NT2/D1 (cell line): ENCODE data around the gene CFL1.
A peak's percentile ranks its signal among the peaks of the same experiment; 100 is the strongest.

Experiments used
- DNase-seq: peaks from one replicate; pipeline ENCODE4 v3.0.0-alpha.2; 2011; ENCODE audit warnings: low read depth, low spot score
- H3K27me3 ChIP-seq: 2 replicates; pipeline ENCODE4 v1.6.0; 2011; ENCODE audit warnings: mild to moderate bottlenecking; ENCODE audit not compliant: insufficient read length, insufficient read depth
- H3K36me3 ChIP-seq: 2 replicates; pipeline ENCODE4 v1.6.1; 2011; ENCODE audit warnings: mild to moderate bottlenecking, low read length, mixed read lengths; ENCODE audit not compliant: insufficient read depth, insufficient read length
- H3K4me1 ChIP-seq: 2 replicates; pipeline ENCODE4 v1.5.1; 2011; ENCODE audit not compliant: insufficient read depth, insufficient read length
- H3K4me3 ChIP-seq: 2 replicates; pipeline ENCODE4 v1.5.1; 2011; ENCODE audit warnings: low read depth; ENCODE audit not compliant: insufficient read length
- H3K9ac ChIP-seq: 2 replicates; pipeline ENCODE4 v1.6.0; 2011; ENCODE audit warnings: low read depth; ENCODE audit not compliant: insufficient read length
- H3K9me3 ChIP-seq: 2 replicates; pipeline ENCODE4 v1.5.1; 2011; ENCODE audit warnings: mild to moderate bottlenecking, low read length; ENCODE audit not compliant: insufficient read depth
- SUZ12 ChIP-seq: IDR thresholded peaks from 2 replicates; pipeline ENCODE4 v1.6.1; 2011; ENCODE audit not compliant: insufficient read length, insufficient read depth; ENCODE audit errors: extremely low read depth
- YY1 ChIP-seq: IDR thresholded peaks from 2 replicates; pipeline ENCODE4 v1.6.1; 2011; ENCODE audit not compliant: insufficient read length, insufficient read depth
- ZNF274 ChIP-seq: IDR thresholded peaks from 2 replicates; pipeline ENCODE4 v1.6.1; 2011; ENCODE audit warnings: mild to moderate bottlenecking, low read depth, low read length

CFL1 gene

DNA sequence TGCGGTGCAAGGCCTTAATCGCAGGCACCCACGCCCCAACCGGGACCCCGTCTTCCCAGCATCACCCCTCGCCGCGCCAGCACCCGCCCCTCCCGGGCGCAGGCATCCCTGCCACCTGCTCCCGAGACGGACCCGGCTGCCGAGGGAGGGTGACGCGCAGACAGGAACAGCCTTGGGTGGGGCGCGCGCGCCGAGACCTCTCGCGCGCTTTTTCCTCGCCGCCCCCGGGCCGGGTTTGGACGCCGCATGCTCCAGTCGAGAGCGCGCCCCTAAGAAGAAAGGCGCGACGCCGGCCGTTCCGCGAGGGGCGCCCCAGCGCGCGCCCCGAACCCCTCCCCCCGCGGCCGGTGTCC is 504 bp downstream of the CFL1 start:
- H3K27me3 ChIP-seq = no peaks in the 10 kb centered on the region
- peaks cover 12% of the 10 kb centered on the region for H3K4me1 ChIP-seq
- no peak for TF ChIP-seq ZNF274
- TF ChIP-seq YY1 = no peak
- no peak for TF ChIP-seq SUZ12
- H3K4me3 ChIP-seq = peak overlapping the region; percentile 96
- peak overlapping the region; percentile 98 for H3K9ac ChIP-seq
- H3K9me3 ChIP-seq = no peaks in the 10 kb centered on the region; the same call in 1 of the 2 replicates
- peaks cover 64% of the 10 kb centered on the region for H3K36me3 ChIP-seq
- DNase-seq = no peak

- no peaks in the 10 kb centered on the region for H3K27me3 ChIP-seq
- peak overlapping the region; percentile 96 for H3K4me3 ChIP-seq
- H3K9me3 ChIP-seq = peaks cover 5% of the 10 kb centered on the region; the same call in 1 of the 2 replicates
- H3K36me3 ChIP-seq = peaks cover 64% of the 10 kb centered on the region
- peak overlapping the region; percentile 98 for H3K9ac ChIP-seq
- no peak for TF ChIP-seq YY1
- no peak for TF ChIP-seq ZNF274
- TF ChIP-seq SUZ12 = no peak
- no peak for DNase-seq
- peaks cover 7% of the 10 kb centered on the region for H3K4me1 ChIP-seq
Measured at GRCh38 chr11:65856689-65857499, 1.1 kb downstream of the CFL1 start.

DNA sequence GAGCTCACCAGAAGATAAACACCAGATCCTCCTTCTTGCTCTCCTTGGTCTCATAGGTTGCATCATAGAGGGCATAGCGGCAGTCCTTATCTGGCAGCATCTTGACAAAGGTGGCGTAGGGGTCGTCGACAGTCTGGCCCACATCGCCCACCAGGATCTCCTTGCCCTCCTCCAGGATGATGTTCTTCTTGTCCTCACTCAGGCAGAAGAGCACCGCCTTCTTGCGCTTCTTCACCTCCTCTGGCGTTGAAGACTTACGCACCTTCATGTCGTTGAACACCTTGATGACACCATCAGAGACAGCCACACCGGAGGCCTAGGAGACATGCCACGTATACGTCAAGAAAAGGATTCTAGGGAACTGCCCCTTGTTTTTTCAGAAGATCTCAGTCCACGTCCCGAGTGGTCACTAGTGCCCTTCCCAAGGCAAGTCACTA is 2.0 kb downstream of the CFL1 start:
- TF ChIP-seq ZNF274 (no peak), SUZ12 (no peak), YY1 (no peak)
- Histone ChIP-seq H3K27me3 (no peaks in the 10 kb centered on the region), H3K9me3 (peaks cover 15% of the 10 kb centered on the region; the same call in 1 of the 2 replicates), H3K9ac (peak overlapping the region; percentile 98), H3K36me3 (peaks cover 66% of the 10 kb centered on the region), H3K4me3 (peak overlapping the region; percentile 96), H3K4me1 (peaks cover 4% of the 10 kb centered on the region)
- no peak for DNase-seq

- TF ChIP-seq ZNF274 (no peak), SUZ12 (no peak), YY1 (no peak)
- H3K9me3 ChIP-seq = peaks cover 19% of the 10 kb centered on the region; the same call in 1 of the 2 replicates
- peaks cover 66% of the 10 kb centered on the region for H3K36me3 ChIP-seq
- peaks cover 4% of the 10 kb centered on the region for H3K4me1 ChIP-seq
- H3K9ac ChIP-seq = peak overlapping the region; percentile 38
- H3K4me3 ChIP-seq = no peak overlapping the region
- no peak for DNase-seq
- H3K27me3 ChIP-seq = no peaks in the 10 kb centered on the region
Measured at GRCh38 chr11:65854852-65855837, 2.8 kb downstream of the CFL1 start.

DNA sequence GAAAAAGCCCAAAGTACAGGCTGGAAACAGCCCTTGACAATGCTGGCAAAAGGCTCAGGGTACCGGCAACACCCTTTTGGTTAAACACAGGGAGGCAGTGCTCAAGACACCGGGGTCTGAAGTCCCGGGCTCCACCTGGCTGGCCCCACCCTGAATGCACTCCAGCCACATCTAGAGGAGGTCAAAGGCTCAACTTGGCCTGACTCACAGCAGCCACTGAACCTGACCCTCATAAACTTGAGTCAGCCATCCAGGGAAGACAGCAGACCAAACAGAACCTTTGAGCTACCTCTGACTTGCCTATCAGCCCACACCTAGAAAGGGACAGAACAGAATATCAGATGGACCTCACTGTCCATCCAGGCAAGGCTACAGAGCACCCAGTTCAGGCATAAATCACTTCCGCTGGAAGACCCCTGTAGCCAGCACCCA is 3.8 kb downstream of the CFL1 start:
- H3K4me3 ChIP-seq = no peak overlapping the region
- TF ChIP-seq ZNF274 (no peak), SUZ12 (no peak), YY1 (no peak)
- no peaks in the 10 kb centered on the region for H3K27me3 ChIP-seq
- H3K4me1 ChIP-seq = peaks cover 8% of the 10 kb centered on the region
- peaks cover 66% of the 10 kb centered on the region for H3K36me3 ChIP-seq
- no peak for DNase-seq
- H3K9ac ChIP-seq = no peak overlapping the region
- H3K9me3 ChIP-seq = peaks cover 19% of the 10 kb centered on the region; the same call in 1 of the 2 replicates

GRCh38 chr11:65853246-65853979 is 4.6 kb downstream of the CFL1 start:
- Histone ChIP-seq H3K9me3 (peaks cover 19% of the 10 kb centered on the region; the same call in 1 of the 2 replicates), H3K4me3 (no peak overlapping the region), H3K9ac (no peak overlapping the region), H3K36me3 (peaks cover 66% of the 10 kb centered on the region), H3K4me1 (peaks cover 8% of the 10 kb centered on the region), H3K27me3 (no peaks in the 10 kb centered on the region)
- peak; percentile 43 for DNase-seq
- no peak for TF ChIP-seq ZNF274
- no peak for TF ChIP-seq YY1
- TF ChIP-seq SUZ12 = no peak
